Activated T-helper 2 cell treated with anti-CD3 and anti-CD28 coated beads, Interferon-gamma antibody, Interleukin-2, Interleukin-4, amounts not matched to agents 10 μg/mL and 5 μg/mL and 100 μg/mL, durations not matched to agents 14 hours and 24 hours and 36 hours (primary cell): Measurements from ENCODE around the gene NUB1. TPM values are rescaled to one million over a fixed set of nuclear protein-coding genes. Genes with fewer than 3 reads are reported as not detected.
A peak's percentile ranks its signal among the peaks of the same experiment; 100 is the strongest.

Experiments
- DNase-seq: peaks from one replicate; pipeline ENCODE4 v3.0.0; 2021; ENCODE audit warnings: low spot score
- H3K27ac Mint-ChIP-seq: one replicate; pipeline ENCODE4 v1.8.0; 2021; ENCODE audit warnings: mixed read lengths
- H3K27me3 Mint-ChIP-seq: one replicate; pipeline ENCODE4 v1.8.0; 2021; ENCODE audit warnings: low read depth, mixed read lengths
- H3K36me3 Mint-ChIP-seq: one replicate; pipeline ENCODE4 v1.8.0; 2021; ENCODE audit warnings: low read depth, mixed read lengths
- H3K4me1 Mint-ChIP-seq: one replicate; pipeline ENCODE4 v1.8.0; 2021; ENCODE audit warnings: low read depth, mixed read lengths
- H3K4me3 Mint-ChIP-seq: one replicate; pipeline ENCODE4 v1.8.0; 2021; ENCODE audit warnings: low read depth, mild to moderate bottlenecking, moderate library complexity, mixed read lengths
- H3K9me3 Mint-ChIP-seq: one replicate; pipeline ENCODE4 v1.8.0; 2021; ENCODE audit warnings: mixed read lengths
- intact Hi-C: fragments of 100-400 bp; cut with micrococcal nuclease; formaldehyde crosslinking; loops from one replicate; pipeline ENCODE4 v1.15.1; 2023
- total RNA-seq: library from RNA; stranded (reverse); gene quantifications from 2 replicates; pipeline ENCODE4 v1.2.3, GENCODE V29; 2022

NUB1 gene
- total RNA-seq, 1 donor from 2014 or later: 57.0 TPM

DNA sequence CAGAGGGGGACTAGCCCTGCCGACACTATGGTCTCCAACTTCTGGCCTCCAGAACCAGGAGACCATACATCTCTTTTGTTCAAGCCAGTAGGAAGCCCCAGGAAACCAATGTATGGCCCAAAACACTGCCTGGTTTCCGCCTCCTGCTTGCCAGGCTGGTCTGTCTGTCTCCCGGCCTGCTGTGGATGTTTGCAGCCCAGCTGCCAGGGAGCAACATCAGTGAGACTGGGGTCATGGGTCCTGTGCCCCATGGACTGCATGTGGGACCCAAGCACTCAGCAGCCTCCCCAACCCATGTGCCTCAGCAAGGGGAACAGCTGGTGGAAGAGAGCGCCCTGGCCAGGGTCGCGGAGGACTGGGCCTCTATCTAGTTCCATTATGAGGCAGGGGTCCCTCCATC lies 33.4 kb upstream of the NUB1 start:
- no peak for DNase-seq
- intact Hi-C loops: no loop called here
- peaks cover 4% of the 10 kb centered on the region for H3K9me3 Mint-ChIP-seq
- H3K36me3 Mint-ChIP-seq: no peaks in the 10 kb centered on the region
- H3K4me1 Mint-ChIP-seq: peaks cover 15% of the 10 kb centered on the region
- H3K27ac Mint-ChIP-seq: no peak overlapping the region
- peaks cover 23% of the 10 kb centered on the region for H3K27me3 Mint-ChIP-seq
- H3K4me3 Mint-ChIP-seq: no peak overlapping the region

DNA sequence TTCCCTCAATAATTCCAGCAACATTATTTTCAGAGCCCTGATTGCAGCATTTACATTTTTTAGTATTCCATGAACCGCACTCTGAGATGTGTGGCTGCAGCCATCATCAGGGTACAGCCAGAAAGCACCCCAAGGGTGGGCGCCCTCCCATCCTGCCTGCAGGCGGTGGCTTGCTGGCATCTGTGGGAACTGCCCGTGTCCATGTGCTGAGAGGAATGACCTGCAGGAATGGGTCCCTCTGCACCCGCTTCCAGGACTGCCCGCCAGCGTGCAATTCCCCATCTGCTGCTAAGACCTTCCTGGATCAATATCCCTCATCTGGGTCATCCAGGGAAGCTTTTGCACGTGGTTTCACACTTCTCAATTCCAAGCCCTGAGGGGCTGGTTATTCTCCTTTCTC lies 32.8 kb upstream of the NUB1 start:
- intact Hi-C loops: no loop called here
- peaks cover 4% of the 10 kb centered on the region for H3K9me3 Mint-ChIP-seq
- no peak for DNase-seq
- H3K27me3 Mint-ChIP-seq: peaks cover 20% of the 10 kb centered on the region
- peaks cover 13% of the 10 kb centered on the region for H3K4me1 Mint-ChIP-seq
- no peak overlapping the region for H3K4me3 Mint-ChIP-seq
- no peaks in the 10 kb centered on the region for H3K36me3 Mint-ChIP-seq
- H3K27ac Mint-ChIP-seq: no peak overlapping the region

DNA sequence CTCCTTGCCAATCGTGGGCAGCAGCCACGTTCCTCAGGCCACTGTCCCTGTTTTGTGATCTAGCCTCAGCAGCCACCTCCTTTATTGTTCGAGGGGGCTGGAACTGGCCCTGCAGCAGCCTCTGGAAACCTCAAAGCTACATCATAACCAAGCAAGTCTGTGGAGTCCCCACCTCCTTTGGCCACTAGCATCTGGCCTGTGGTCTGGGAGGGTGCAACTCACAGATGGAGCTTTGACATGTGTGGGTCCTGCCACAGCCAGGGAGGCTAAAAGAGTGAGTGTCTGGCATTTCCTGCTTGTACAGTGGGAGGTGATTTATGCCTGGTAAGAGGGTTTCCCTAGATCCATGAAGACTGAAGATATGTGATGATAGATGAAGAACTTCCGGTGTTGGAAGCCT lies 32.3 kb upstream of the NUB1 start:
- no peak overlapping the region for H3K4me3 Mint-ChIP-seq
- no peak for DNase-seq
- peaks cover 13% of the 10 kb centered on the region for H3K4me1 Mint-ChIP-seq
- H3K36me3 Mint-ChIP-seq: no peaks in the 10 kb centered on the region
- H3K27ac Mint-ChIP-seq: no peak overlapping the region
- intact Hi-C loops: no loop called here
- peaks cover 4% of the 10 kb centered on the region for H3K9me3 Mint-ChIP-seq
- H3K27me3 Mint-ChIP-seq: peaks cover 18% of the 10 kb centered on the region

DNA sequence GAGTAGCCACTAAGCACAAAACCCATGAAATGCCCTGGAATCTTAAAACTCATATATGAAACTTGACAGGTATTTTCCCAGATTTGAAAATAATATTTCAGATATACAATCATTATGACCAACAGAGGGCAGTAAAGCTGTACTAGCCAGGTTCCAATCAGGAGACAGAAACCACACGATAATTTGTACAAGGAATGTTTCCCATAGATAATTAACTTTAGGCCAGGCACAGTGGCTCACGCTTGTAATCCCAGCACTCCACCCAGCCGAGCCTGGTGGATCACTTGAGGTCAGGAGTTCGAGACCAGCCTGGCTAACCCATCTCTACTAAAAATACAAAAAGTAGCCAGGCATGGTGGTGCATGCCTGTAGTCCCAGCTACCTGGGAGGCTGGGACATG lies 31.0 kb upstream of the NUB1 start:
- Mint-ChIP-seq H3K27ac (no peak overlapping the region), H3K4me3 (no peak overlapping the region), H3K27me3 (peaks cover 9% of the 10 kb centered on the region), H3K36me3 (no peaks in the 10 kb centered on the region), H3K4me1 (peaks cover 12% of the 10 kb centered on the region), H3K9me3 (peaks cover 4% of the 10 kb centered on the region)
- no peak for DNase-seq
- intact Hi-C loops: no loop called here

DNA sequence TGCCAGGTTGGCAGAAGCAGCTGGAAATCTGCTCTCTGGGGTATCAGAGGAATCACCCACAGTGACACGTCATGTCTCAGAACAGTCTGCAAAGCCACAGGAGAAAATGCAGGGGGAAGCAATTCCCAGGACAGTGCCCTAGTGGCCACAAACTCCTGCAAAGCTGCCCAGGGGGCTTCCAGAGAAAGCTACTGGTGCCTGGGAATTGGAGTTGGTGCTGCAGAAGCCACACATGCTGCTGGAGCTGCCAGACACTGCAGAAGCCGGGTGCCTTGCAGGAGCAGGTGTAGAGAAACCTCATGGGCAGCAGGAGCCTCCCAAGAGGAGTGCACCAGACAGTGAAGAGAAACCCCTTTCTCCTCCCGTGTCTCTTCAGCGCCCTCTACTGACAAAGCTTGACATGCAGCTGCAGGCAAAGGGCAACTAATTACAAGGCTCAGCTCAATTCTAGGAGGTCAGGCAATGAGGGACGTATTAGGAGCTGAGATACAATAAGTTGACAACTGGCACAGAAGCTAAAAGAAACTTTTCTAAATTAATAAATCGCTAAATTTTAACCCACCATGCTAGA lies 30.2 kb upstream of the NUB1 start:
- intact Hi-C loops: no loop called here
- no peaks in the 10 kb centered on the region for H3K36me3 Mint-ChIP-seq
- H3K27me3 Mint-ChIP-seq: peaks cover 3% of the 10 kb centered on the region
- no peak overlapping the region for H3K27ac Mint-ChIP-seq
- no peak for DNase-seq
- H3K9me3 Mint-ChIP-seq: peaks cover 4% of the 10 kb centered on the region
- peaks cover 7% of the 10 kb centered on the region for H3K4me1 Mint-ChIP-seq
- no peak overlapping the region for H3K4me3 Mint-ChIP-seq

DNA sequence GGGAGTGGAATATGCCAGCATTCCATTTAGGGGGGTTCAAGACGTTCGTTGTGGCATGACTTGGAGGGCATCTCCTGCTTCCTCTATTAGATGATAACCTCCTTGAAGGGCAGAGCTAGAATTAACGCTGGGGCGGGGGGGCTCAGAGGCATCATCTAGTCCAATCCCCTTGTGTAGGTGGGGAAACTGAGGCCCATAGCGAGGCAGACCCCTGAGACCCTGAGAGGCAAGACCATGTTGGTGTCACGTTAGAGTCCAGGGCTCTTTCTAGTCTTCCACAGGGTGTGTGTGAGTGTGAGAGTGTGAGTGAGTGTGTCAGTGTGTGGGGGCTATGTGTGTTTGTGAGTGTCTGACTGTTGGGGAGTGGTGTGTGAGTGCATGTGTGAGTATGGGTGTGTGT lies 29.3 kb upstream of the NUB1 start:
- no peak for DNase-seq
- Mint-ChIP-seq H3K4me3 (no peak overlapping the region), H3K27ac (no peak overlapping the region), H3K27me3 (no peaks in the 10 kb centered on the region), H3K9me3 (peaks cover 4% of the 10 kb centered on the region), H3K36me3 (no peaks in the 10 kb centered on the region), H3K4me1 (peaks cover 7% of the 10 kb centered on the region)
- intact Hi-C loops: no loop called here

DNA sequence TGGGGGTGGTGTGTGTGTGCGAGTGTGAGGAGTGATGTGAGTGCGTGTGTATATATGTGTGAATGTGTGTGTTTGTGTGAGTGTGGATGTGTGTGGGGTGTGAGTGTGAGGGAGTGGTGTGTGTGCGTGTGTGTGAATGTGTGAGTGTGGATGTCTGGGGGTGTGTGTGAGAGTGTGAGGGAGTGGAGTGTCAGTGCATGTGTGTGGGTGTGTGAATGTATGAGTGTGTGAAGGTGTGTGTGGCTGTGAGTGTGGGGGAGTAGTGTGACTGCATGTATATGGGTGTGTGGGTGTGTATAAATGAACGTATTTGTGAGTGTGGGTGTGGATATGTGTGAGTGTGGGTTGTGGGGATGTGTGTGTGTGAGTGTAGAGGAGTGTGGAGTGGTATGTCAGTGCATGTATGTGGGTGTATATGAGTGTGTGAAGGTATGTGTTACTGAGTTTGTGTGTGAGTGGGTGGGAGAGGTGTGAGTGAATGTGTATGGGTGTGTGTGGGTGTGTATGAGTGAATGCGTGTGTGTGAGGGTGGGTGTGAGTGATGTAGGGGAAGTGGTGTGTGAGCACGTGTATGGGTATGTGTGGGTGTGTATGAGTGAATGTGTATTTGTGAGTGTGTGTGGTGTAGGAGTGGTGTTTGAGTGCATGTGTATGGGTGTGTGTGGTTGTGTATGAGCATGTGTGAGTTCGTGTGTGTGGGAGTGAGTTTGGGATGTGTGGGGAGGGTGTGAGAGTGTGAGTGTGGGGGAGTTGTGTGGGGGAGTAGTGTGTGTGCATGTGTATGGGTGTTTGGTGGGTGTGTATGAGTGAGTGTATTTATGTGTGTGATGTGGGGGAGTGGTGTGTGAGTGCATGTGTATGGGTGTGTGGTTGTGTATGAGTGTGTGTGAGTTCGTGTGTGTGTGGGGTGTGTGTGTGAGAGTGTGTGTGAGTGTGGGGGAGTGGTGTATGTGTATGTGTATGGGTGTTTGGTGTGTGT lies 28.5 kb upstream of the NUB1 start:
- DNase-seq: no peak
- Mint-ChIP-seq H3K4me3 (no peak overlapping the region), H3K36me3 (no peaks in the 10 kb centered on the region), H3K27me3 (no peaks in the 10 kb centered on the region), H3K9me3 (peaks cover 4% of the 10 kb centered on the region), H3K27ac (no peak overlapping the region), H3K4me1 (peaks cover 7% of the 10 kb centered on the region)
- intact Hi-C loops: no loop called here

DNA sequence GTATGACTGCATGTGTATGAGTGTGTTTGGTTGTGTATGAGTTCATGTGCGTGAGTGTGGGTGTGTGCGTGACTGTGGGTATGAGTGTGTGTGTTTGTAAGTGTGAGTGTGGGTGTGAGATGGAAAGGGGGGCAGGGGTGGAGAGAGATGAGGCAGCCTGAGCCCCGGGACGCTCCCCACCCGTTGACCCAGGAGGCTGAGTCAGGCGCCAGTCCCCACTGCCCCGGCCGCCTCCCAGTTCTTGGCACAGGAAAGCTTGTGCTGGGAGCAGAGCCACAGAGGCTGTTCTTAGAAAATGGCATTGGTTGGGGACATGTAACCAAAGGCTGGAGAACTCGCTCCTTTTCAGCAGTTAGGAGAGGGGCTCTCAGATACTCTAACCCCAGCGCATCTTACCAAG lies 27.8 kb upstream of the NUB1 start:
- peaks cover 4% of the 10 kb centered on the region for H3K36me3 Mint-ChIP-seq
- H3K27ac Mint-ChIP-seq: no peak overlapping the region
- intact Hi-C loops: loop anchor here (1.0 kb wide), 1 partner anchor 134 kb away; no protein-coding TSS in a partner anchor
- peaks cover 7% of the 10 kb centered on the region for H3K4me1 Mint-ChIP-seq
- H3K9me3 Mint-ChIP-seq: peaks cover 8% of the 10 kb centered on the region
- H3K27me3 Mint-ChIP-seq: no peaks in the 10 kb centered on the region
- DNase-seq: no peak
- H3K4me3 Mint-ChIP-seq: no peak overlapping the region

DNA sequence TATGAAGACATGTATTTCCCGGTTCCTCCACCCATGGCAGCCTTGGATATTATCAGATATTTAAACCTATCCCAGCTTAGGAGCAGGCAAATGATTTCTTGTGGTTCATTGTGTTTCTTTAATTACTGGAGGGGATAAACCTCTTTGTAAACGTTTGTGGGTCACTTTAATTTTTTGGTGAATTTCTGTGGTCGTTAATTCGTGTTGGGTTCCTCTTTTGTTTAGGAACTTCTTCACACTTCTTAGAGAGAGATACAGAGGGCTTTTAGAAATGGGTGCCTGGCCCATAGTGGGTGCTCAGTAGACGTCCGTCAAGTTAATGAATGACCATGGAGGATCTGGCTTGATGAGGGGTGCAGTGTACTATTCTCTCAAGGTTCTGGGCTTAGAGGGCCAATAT lies 27.2 kb upstream of the NUB1 start:
- no peak overlapping the region for H3K27ac Mint-ChIP-seq
- H3K36me3 Mint-ChIP-seq: peaks cover 5% of the 10 kb centered on the region
- H3K27me3 Mint-ChIP-seq: no peaks in the 10 kb centered on the region
- no peak for DNase-seq
- peaks cover 14% of the 10 kb centered on the region for H3K9me3 Mint-ChIP-seq
- H3K4me3 Mint-ChIP-seq: no peak overlapping the region
- peaks cover 7% of the 10 kb centered on the region for H3K4me1 Mint-ChIP-seq
- intact Hi-C loops: loop anchor here (1.0 kb wide), 1 partner anchor 134 kb away; no protein-coding TSS in a partner anchor

DNA sequence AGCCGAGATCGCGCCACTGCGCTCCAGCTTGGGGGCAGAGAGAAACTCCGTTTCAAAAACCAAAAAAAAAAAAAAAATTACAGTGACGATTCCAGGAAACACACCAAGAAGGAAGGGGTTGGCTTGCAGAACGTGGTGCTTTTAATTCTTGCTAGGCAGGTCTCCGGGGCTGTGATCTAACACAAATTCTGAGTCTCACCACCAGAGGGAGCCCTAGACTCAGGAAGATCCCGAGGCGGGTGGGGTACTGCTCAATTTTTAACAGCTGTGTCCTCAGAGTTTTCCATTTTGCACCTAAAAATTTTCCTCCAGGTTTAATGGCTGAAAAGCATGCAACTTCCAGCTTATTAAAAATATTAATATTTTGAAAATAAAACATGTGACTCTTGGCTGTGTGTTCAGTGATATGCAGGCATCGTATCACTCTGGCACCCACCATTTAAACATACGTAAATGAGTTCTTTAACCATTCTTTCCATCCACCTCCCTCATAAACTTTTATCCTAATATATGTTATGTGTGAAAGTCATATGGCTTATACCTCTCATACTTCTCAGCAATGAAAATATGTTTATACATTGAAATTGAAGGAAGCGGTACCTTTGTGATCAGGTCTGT lies 26.5 kb upstream of the NUB1 start:
- intact Hi-C loops: loop anchor here (1.0 kb wide), 1 partner anchor 35 kb away; no protein-coding TSS in a partner anchor
- Mint-ChIP-seq H3K27me3 (no peaks in the 10 kb centered on the region), H3K36me3 (peaks cover 5% of the 10 kb centered on the region), H3K27ac (no peak overlapping the region), H3K9me3 (peaks cover 21% of the 10 kb centered on the region), H3K4me3 (no peak overlapping the region), H3K4me1 (peaks cover 7% of the 10 kb centered on the region)
- peak; percentile 69 for DNase-seq

DNA sequence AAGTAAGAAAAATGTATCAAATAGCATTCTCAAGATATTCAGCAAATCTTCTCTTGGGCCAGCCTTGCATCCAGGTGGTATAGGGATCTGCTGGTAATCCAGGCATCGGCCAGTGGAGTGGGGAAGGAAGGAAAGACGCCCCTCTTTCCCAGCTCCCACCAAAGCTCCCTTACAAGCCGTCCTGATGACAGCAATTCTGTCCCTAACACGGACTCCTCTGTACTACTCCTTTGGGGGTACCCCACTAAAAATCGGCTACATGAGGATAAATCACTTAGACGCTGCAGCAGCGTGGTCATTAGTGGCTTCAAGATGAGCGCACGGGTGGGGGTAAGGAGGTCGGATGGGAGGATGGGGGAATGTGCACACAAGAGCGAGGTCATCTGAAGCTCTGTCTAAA lies 24.7 kb upstream of the NUB1 start:
- Mint-ChIP-seq H3K36me3 (peaks cover 5% of the 10 kb centered on the region), H3K9me3 (peaks cover 18% of the 10 kb centered on the region), H3K4me3 (no peak overlapping the region), H3K4me1 (peaks cover 7% of the 10 kb centered on the region), H3K27me3 (no peaks in the 10 kb centered on the region), H3K27ac (no peak overlapping the region)
- intact Hi-C loops: no loop called here
- DNase-seq: no peak

DNA sequence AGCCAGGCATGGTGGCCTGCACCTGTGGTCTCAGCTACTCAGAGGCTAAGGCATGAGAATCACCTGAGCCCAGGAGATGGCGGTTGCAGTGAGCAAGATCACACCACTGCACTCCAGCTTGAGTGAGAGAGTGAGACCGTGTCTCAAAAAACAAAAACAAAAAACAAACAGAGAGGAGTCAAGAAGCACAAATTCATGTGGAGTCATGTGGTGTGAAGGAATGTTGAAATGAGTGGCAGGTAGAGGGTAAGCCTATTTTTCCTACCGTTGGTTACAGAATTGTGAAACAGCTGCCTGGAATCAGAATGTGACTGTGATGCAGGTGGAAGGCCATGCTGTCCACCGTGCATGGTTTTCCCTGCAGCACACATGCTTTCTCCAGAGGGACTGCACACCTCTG lies 23.7 kb upstream of the NUB1 start:
- DNase-seq: no peak
- intact Hi-C loops: no loop called here
- no peak overlapping the region for H3K4me3 Mint-ChIP-seq
- H3K27me3 Mint-ChIP-seq: no peaks in the 10 kb centered on the region
- peaks cover 7% of the 10 kb centered on the region for H3K4me1 Mint-ChIP-seq
- no peak overlapping the region for H3K27ac Mint-ChIP-seq
- peaks cover 5% of the 10 kb centered on the region for H3K36me3 Mint-ChIP-seq
- H3K9me3 Mint-ChIP-seq: peaks cover 18% of the 10 kb centered on the region

DNA sequence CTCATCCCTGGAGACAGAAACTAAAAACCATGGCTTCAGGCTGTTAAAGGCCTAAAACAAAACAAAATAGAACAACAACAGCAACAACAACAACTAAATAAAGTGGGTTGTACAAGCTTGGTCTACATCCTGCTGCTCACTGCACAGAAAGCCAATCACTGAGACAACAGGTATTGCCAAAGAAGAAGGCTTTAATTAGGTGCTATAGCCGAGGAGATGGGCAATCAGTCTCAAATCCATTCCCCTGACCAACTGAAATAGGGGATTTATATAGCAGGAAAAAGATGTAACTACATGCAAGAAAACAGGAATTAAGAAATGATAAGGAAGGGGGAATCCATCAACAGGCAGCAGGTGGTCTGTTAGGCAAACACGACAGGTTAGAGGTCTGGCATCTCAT lies 22.4 kb upstream of the NUB1 start:
- H3K36me3 Mint-ChIP-seq: peaks cover 5% of the 10 kb centered on the region
- peaks cover 18% of the 10 kb centered on the region for H3K9me3 Mint-ChIP-seq
- H3K4me3 Mint-ChIP-seq: no peak overlapping the region
- no peaks in the 10 kb centered on the region for H3K27me3 Mint-ChIP-seq
- no peak overlapping the region for H3K27ac Mint-ChIP-seq
- peaks cover 7% of the 10 kb centered on the region for H3K4me1 Mint-ChIP-seq
- intact Hi-C loops: no loop called here
- no peak for DNase-seq
